HepG2 (cell line): ENCODE measurements around the gene TBX15. TPM values are rescaled to one million over a fixed set of nuclear protein-coding genes. Genes with fewer than 3 reads are reported as not detected.

Source experiments
- ATAC-seq: fragments of 200-7000 bp; cut with Tn5 transposase; 3 replicates; pipeline ENCODE4 v1.9.1; 2020; ENCODE audit warnings: mild to moderate bottlenecking, moderate library complexity
- BruUV-seq: library from RNA; stranded (reverse); fragments of 400-500 nt; replicated peaks from 2 replicates; lab custom pipeline; 2021; lab: Mats Ljungman, UMichigan
- CTCF ChIA-PET: fragments of 300-600 bp; formaldehyde crosslinking; extraction: SDS; loops from one replicate; lab custom pipeline; 2021; ENCODE audit warnings: low total read pairs, inconsistent platforms, low intra/inter-chr PET ratio; lab: Yijun Ruan, JAX
- POLR2A ChIA-PET: fragments of 350-600 bp; sonication (Branson Sonifier 250); formaldehyde crosslinking; loops from one replicate; lab custom pipeline; 2020; ENCODE audit warnings: antibody characterized with exemption, inconsistent platforms; lab: Yijun Ruan, JAX
- DNase-seq: peaks from one replicate; pipeline ENCODE4 v3.0.0-alpha.2; 2015; ENCODE audit warnings: low spot score
- FAIRE-seq: peaks from 3 replicates; lab custom pipeline; 2011; peaks lifted over from hg19 to GRCh38; lab: Jason Lieb, UNC
- H2AFZ ChIP-seq: one replicate; pipeline ENCODE4 v1.6.1; 2011; ENCODE audit warnings: low read length, inconsistent platforms
- H3K27ac ChIP-seq: fragments of 300-600 bp; 3 replicates; pipeline ENCODE4 v1.8.0; 2011; ENCODE audit warnings: mixed run types, mild to moderate bottlenecking, mixed read lengths, low read length, inconsistent platforms; ENCODE audit not compliant: insufficient read depth; ENCODE audit errors: extremely low read length
- H3K27me3 ChIP-seq, 2 experiments: fragments of 200-600 bp in 1 of 2; 2 replicates in 1 of 2; 3 replicates in 1 of 2; pipeline versions ENCODE4 v1.6.0 to v1.8.0; 2011; ENCODE audit warnings: low read length in 2 of 2, mild to moderate bottlenecking in 2 of 2, moderate library complexity in 2 of 2, inconsistent platforms in 1 of 2; ENCODE audit not compliant: insufficient read depth in 2 of 2, control insufficient read depth in 1 of 2
- H3K36me3 ChIP-seq, 2 experiments: fragments of 200-600 bp in 1 of 2; replicated peaks in 1 of 2; 2 replicates in 1 of 2; 3 replicates in 1 of 2; pipeline versions ENCODE4 v1.5.1 to v1.8.0; 2011; ENCODE audit warnings: low read length in 2 of 2, inconsistent platforms in 1 of 2; ENCODE audit not compliant: insufficient read depth in 2 of 2, control insufficient read depth in 1 of 2
- H3K4me1 ChIP-seq: 2 replicates; pipeline ENCODE4 v1.5.1; 2012; ENCODE audit warnings: low read length, inconsistent platforms; ENCODE audit not compliant: insufficient read depth
- H3K4me2 ChIP-seq: 2 replicates; pipeline ENCODE4 v1.6.0; 2011; ENCODE audit warnings: low read depth, low read length, inconsistent platforms
- H3K4me3 ChIP-seq, 3 experiments: fragments of 200-600 bp in 1 of 3; sonication (generic), shearing (Covaris generic) in 1 of 3; replicated peaks in 1 of 3; 2 replicates each; pipeline ENCODE4 v1.5.1; 2011 to 2016; ENCODE audit warnings: low read length in 3 of 3, inconsistent platforms in 2 of 3, low read depth in 2 of 3, mild to moderate bottlenecking in 2 of 3, control low read depth in 1 of 3, mixed read lengths in 1 of 3; ENCODE audit not compliant: insufficient read depth in 1 of 3
- H3K79me2 ChIP-seq: one replicate; pipeline ENCODE4 v1.6.1; 2011; ENCODE audit warnings: low read length, inconsistent platforms; ENCODE audit not compliant: insufficient read depth
- H3K9ac ChIP-seq: 2 replicates; pipeline ENCODE4 v1.6.0; 2011; ENCODE audit warnings: mild to moderate bottlenecking, low read depth, low read length, inconsistent platforms; ENCODE audit not compliant: insufficient read depth
- H3K9me3 ChIP-seq: 2 replicates; pipeline ENCODE4 v1.5.1; 2012; ENCODE audit warnings: mild to moderate bottlenecking, low read length
- H4K20me1 ChIP-seq: 2 replicates; pipeline ENCODE4 v1.6.0; 2011; ENCODE audit warnings: inconsistent platforms, mild to moderate bottlenecking, low read length, moderate library complexity; ENCODE audit not compliant: insufficient read depth
- ARHGAP35 ChIP-seq: sonication (generic); formaldehyde crosslinking; IDR thresholded peaks from 2 replicates; pipeline ENCODE4 v1.9.0; 2022; ENCODE audit warnings: mild to moderate bottlenecking, inconsistent platforms, moderate library complexity, missing genetic modification reagents, borderline replicate concordance
- ELF1 ChIP-seq: sonication (generic); formaldehyde crosslinking; IDR thresholded peaks from 2 replicates; pipeline ENCODE4 v1.4.0; 2020; ENCODE audit warnings: missing genetic modification reagents
- ELF4 ChIP-seq: sonication (generic); formaldehyde crosslinking; IDR thresholded peaks from 2 replicates; pipeline ENCODE4 v1.5.0; 2020; ENCODE audit warnings: missing genetic modification reagents, mild to moderate bottlenecking, moderate library complexity, borderline replicate concordance
- KMT2B ChIP-seq: IDR thresholded peaks from 2 replicates; pipeline ENCODE4 v1.6.1; 2016; ENCODE audit warnings: missing genetic modification reagents, missing compliant biosample characterization
- MYC ChIP-seq: sonication (generic); formaldehyde crosslinking; IDR thresholded peaks from 2 replicates; pipeline ENCODE4 v1.9.0; 2021; ENCODE audit warnings: missing genetic modification reagents, borderline replicate concordance
- PHF21A ChIP-seq: sonication (generic); formaldehyde crosslinking; IDR thresholded peaks from 2 replicates; pipeline ENCODE4 v1.5.0; 2020; ENCODE audit warnings: mild to moderate bottlenecking, missing genetic modification reagents
- POLR2AphosphoS2 ChIP-seq: IDR thresholded peaks from 2 replicates; pipeline ENCODE4 v1.6.1; 2011; ENCODE audit warnings: low read depth, low read length, improper control_type of control experiment
- THAP11 ChIP-seq: IDR thresholded peaks from 2 replicates; pipeline ENCODE4 v1.6.1; 2016; ENCODE audit warnings: missing biosample characterization, missing genetic modification reagents
- TOE1 ChIP-seq: sonication (generic); formaldehyde crosslinking; IDR thresholded peaks from 2 replicates; pipeline ENCODE4 v1.4.0; 2020; ENCODE audit warnings: mild to moderate bottlenecking, missing genetic modification reagents
- ZNF3 ChIP-seq: IDR thresholded peaks from 2 replicates; pipeline ENCODE4 v1.7.0; 2017; ENCODE audit warnings: inconsistent platforms
- ZNF510 ChIP-seq: sonication (generic); formaldehyde crosslinking; IDR thresholded peaks from 2 replicates; pipeline ENCODE4 v1.4.0; 2020; ENCODE audit warnings: low read depth, mild to moderate bottlenecking, missing genetic modification reagents
- ZNF7 ChIP-seq: IDR thresholded peaks from 2 replicates; pipeline ENCODE4 v1.6.1; 2016; ENCODE audit warnings: missing biosample characterization, missing genetic modification reagents
- ZNF788 ChIP-seq: sonication (generic); formaldehyde crosslinking; IDR thresholded peaks from 2 replicates; pipeline ENCODE4 v1.5.0; 2020; ENCODE audit warnings: mild to moderate bottlenecking, missing genetic modification reagents, borderline replicate concordance
- ZNF792 ChIP-seq: IDR thresholded peaks from 2 replicates; pipeline ENCODE4 v1.6.1; 2016
- WGBS: methylation state at CpG from one replicate; pipeline ENCODE4 v1.1.6; 2017; ENCODE audit warnings: low lambda C conversion rate; 5-methylcytosine and 5-hydroxymethylcytosine counted together
- in situ Hi-C: cut with HindIII; loops from 2 replicates; pipeline ENCODE4 v1.10.0; 2017; ENCODE audit warnings: low pct_unique_long_range_greater_than_20kb; ENCODE audit not compliant: extremely low pct_ligation_motif_present
- intact Hi-C: fragments of 100-400 bp; cut with micrococcal nuclease; formaldehyde crosslinking; loops from one replicate; pipeline ENCODE4 v1.10.0; 2022; ENCODE audit not compliant: unreplicated experiment
- polyA plus RNA-seq, 8 experiments: library from polyadenylated mRNA; depleted of rRNA in 3 of 8; stranded (reverse) in 7 of 8; unstranded in 1 of 8; fragments of >200 nt; fragmentation: Illumina TruSeq in 4 of 8; extraction: Trizol in 4 of 8; gene quantifications; 2 replicates each; pipeline versions ENCODE4 v1.2.1 to v1.2.3, GENCODE V29; 2011 to 2016; ENCODE audit warnings: low read depth in 4 of 8, missing spikeins in 1 of 8, mixed read lengths in 1 of 8; ENCODE audit not compliant: insufficient read depth in 1 of 8
- total RNA-seq, 5 experiments: library from RNA; depleted of rRNA; stranded (reverse); fragments of >200 nt; fragmentation: Illumina TruSeq; extraction: Trizol; gene quantifications; 2 replicates each; pipeline ENCODE4 v1.2.3, GENCODE V29; 2016; ENCODE audit warnings: low read depth in 1 of 5
- TF ChIP-seq, protein P1 (sequence below): sonication (generic); formaldehyde crosslinking; IDR thresholded peaks from 2 replicates; pipeline ENCODE4 v1.9.0; 2021; ENCODE audit warnings: missing genetic modification reagents, borderline replicate concordance

Gene TBX15
- total and polyA plus RNA-seq, 2 of the 13 experiments (the other 11 are each of a cell fraction or from before 2014, with no cell fraction given): 0.42 to 1.9 TPM

GRCh38 chr1:119006406-119007279 lies 18.5 kb upstream of the TBX15 start:
- no peaks in the 10 kb centered on the region for H3K4me1 ChIP-seq
- BruUV-seq: no TSS peak
- H3K27ac ChIP-seq: no peak overlapping the region
- ATAC-seq (no peak), FAIRE-seq (no peak), DNase-seq (no peak)
- CTCF ChIA-PET: no interaction called here
- H3K27me3 ChIP-seq: no peaks in the 10 kb centered on the region
- H3K79me2 ChIP-seq: no peaks in the 10 kb centered on the region
- H3K36me3 ChIP-seq: no peaks in the 10 kb centered on the region
- TF ChIP-seq ZNF788 (CRISPR knock-in tag) (no peak), PHF21A (CRISPR knock-in tag) (no peak), ZNF792 (CRISPR knock-in tag) (no peak), ARHGAP35 (no peak), ZNF510 (CRISPR knock-in tag) (no peak), THAP11 (CRISPR knock-in tag) (no peak)
- H3K9ac ChIP-seq: no peak overlapping the region
- POLR2A ChIA-PET: no interaction called here
- no peak overlapping the region for H2AFZ ChIP-seq
- in situ Hi-C loops (loop anchor here (25.0 kb wide), 2 partner anchors 444 to 844 kb away; no protein-coding TSS in a partner anchor), intact Hi-C loops (loop anchor here (5.0 kb wide), 1 partner anchor 184 kb away; no protein-coding TSS in a partner anchor)
- no peak overlapping the region for H3K4me3 ChIP-seq
- no peaks in the 10 kb centered on the region for H4K20me1 ChIP-seq
- WGBS: 97% methylated on average over 74 of the region's 81 CpGs
- H3K4me2 ChIP-seq: no peak overlapping the region
- H3K9me3 ChIP-seq: no peaks in the 10 kb centered on the region; the same call in 1 of the 2 replicates

- Histone ChIP-seq H3K9ac (no peak overlapping the region), H3K4me1 (no peaks in the 10 kb centered on the region), H3K4me2 (no peak overlapping the region), H3K79me2 (no peaks in the 10 kb centered on the region), H3K4me3 (no peak overlapping the region), H3K9me3 (no peaks in the 10 kb centered on the region; the same call in 1 of the 2 replicates), H3K27me3 (no peaks in the 10 kb centered on the region), H4K20me1 (no peaks in the 10 kb centered on the region), H2AFZ (no peak overlapping the region), H3K27ac (no peak overlapping the region), H3K36me3 (no peaks in the 10 kb centered on the region)
- 91% methylated on average over 14 of the region's 17 CpGs for WGBS
- POLR2A ChIA-PET: no interaction called here
- FAIRE-seq (no peak), DNase-seq (no peak), ATAC-seq (no peak)
- TF ChIP-seq KMT2B: no peak
- TF ChIP-seq, protein P1, sequence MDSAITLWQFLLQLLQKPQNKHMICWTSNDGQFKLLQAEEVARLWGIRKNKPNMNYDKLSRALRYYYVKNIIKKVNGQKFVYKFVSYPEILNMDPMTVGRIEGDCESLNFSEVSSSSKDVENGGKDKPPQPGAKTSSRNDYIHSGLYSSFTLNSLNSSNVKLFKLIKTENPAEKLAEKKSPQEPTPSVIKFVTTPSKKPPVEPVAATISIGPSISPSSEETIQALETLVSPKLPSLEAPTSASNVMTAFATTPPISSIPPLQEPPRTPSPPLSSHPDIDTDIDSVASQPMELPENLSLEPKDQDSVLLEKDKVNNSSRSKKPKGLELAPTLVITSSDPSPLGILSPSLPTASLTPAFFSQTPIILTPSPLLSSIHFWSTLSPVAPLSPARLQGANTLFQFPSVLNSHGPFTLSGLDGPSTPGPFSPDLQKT (CRISPR knock-in tag): no peak
- no peak for TF ChIP-seq ELF4 (CRISPR knock-in tag)
- no peak for TF ChIP-seq ZNF7 (CRISPR knock-in tag)
- no peak for TF ChIP-seq TOE1 (CRISPR knock-in tag)
- TF ChIP-seq ZNF3 (CRISPR knock-in tag): no peak
- no peak for TF ChIP-seq ELF1 (CRISPR knock-in tag)
- no peak for TF ChIP-seq MYC (CRISPR knock-in tag)
- TF ChIP-seq POLR2AphosphoS2: no peak
- intact Hi-C loops (loop anchor here (5.0 kb wide), 1 partner anchor 184 kb away; no protein-coding TSS in a partner anchor), in situ Hi-C loops (loop anchor here (25.0 kb wide), 2 partner anchors 444 to 844 kb away; no protein-coding TSS in a partner anchor)
- CTCF ChIA-PET: no interaction called here
- no TSS peak for BruUV-seq
Observed at GRCh38 chr1:119005724-119006405, 17.7 kb upstream of the TBX15 start.
